GM18498 (cell line): ENCODE measurements around the gene ARAP1.

Experiments
- ATAC-seq: cut with Tn5 transposase; IDR thresholded peaks from one replicate; pipeline ENCODE4 v1.9.1; 2021; ENCODE audit warnings: mild to moderate bottlenecking, moderate library complexity; ENCODE audit not compliant: unreplicated experiment

ARAP1 gene

GRCh38 chr11:72725724-72726028, 26.5 kb downstream of the ARAP1 start:
- no peak for ATAC-seq

- no peak for ATAC-seq
Measured at GRCh38 chr11:72724851-72725723, 27.1 kb downstream of the ARAP1 start.

- no peak for ATAC-seq
Measured at GRCh38 chr11:72724021-72724551, 28.1 kb downstream of the ARAP1 start.

GRCh38 chr11:72723508-72723907, 28.7 kb downstream of the ARAP1 start:
- ATAC-seq: no peak

- ATAC-seq: peak; percentile 73
Measured at GRCh38 chr11:72722050-72722748, 30.0 kb downstream of the ARAP1 start.

- ATAC-seq: no peak
Measured at GRCh38 chr11:72721689-72722049, 30.5 kb downstream of the ARAP1 start.

- ATAC-seq: no peak
Measured at GRCh38 chr11:72721276-72721675, 30.9 kb downstream of the ARAP1 start.

- no peak for ATAC-seq
Measured at GRCh38 chr11:72720784-72721183, 31.4 kb downstream of the ARAP1 start.

GRCh38 chr11:72720047-72720446, 32.2 kb downstream of the ARAP1 start:
- no peak for ATAC-seq

GRCh38 chr11:72719551-72719950, 32.7 kb downstream of the ARAP1 start:
- ATAC-seq: no peak

GRCh38 chr11:72719144-72719543, 33.1 kb downstream of the ARAP1 start:
- ATAC-seq: no peak

GRCh38 chr11:72718101-72718501, 34.1 kb downstream of the ARAP1 start:
- no peak for ATAC-seq

- no peak for ATAC-seq
Measured at GRCh38 chr11:72716788-72717435, 35.3 kb downstream of the ARAP1 start.

- ATAC-seq: no peak
Measured at GRCh38 chr11:72716290-72716689, 35.9 kb downstream of the ARAP1 start.

- ATAC-seq: no peak
Measured at GRCh38 chr11:72712841-72713240, 39.4 kb downstream of the ARAP1 start.

- no peak for ATAC-seq
Measured at GRCh38 chr11:72712168-72712751, 39.9 kb downstream of the ARAP1 start.

- ATAC-seq: no peak
Measured at GRCh38 chr11:72711141-72711540, 41.1 kb downstream of the ARAP1 start.

- no peak for ATAC-seq
Measured at GRCh38 chr11:72710278-72710677, 41.9 kb downstream of the ARAP1 start.

GRCh38 chr11:72709478-72710238, 42.5 kb downstream of the ARAP1 start:
- ATAC-seq: no peak

- no peak for ATAC-seq
Measured at GRCh38 chr11:72707032-72707431, 45.2 kb downstream of the ARAP1 start.

GRCh38 chr11:72706579-72706978, 45.6 kb downstream of the ARAP1 start:
- ATAC-seq: no peak
